Measurements from ENCODE around the gene OFD1.

The OFD1 gene

DNA sequence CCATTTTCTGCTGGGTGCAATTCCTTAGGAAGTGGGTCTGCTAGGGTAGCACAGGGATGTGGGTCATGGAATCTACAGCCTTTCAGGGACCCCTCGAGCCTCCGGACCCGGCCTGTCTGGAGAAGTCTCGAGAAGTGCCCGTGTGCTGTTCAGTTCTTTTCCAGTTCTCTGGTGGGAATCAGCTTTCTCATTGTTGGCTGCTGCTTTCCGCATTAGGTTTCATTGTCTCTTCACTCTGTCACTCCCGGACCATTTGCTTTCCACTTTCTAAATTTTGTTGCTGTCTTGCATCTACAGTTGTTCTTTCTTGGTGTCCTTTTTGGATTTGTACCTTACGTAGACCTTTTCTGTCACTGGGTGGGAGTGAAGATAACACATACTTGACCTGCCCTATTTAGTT, 39.6 kb upstream of the OFD1 start:
- no peaks in the 10 kb centered on the region for H3K9me3 Mint-ChIP-seq
- H3K27ac Mint-ChIP-seq, result no peak overlapping the region
- intact Hi-C loops (cut with micrococcal nuclease), result loop anchor here (5.0 kb wide), 2 partner anchors 33 to 37 kb away; partner anchors contain the start of genes OFD1 and TRAPPC2
- H3K4me1 Mint-ChIP-seq (ENCODE audit: low read depth), result peaks cover 64% of the 10 kb centered on the region
- H3K27me3 Mint-ChIP-seq, result no peaks in the 10 kb centered on the region
- no peak overlapping the region for H3K4me3 Mint-ChIP-seq
- peaks cover 16% of the 10 kb centered on the region for H3K36me3 Mint-ChIP-seq (ENCODE audit: low read depth)

DNA sequence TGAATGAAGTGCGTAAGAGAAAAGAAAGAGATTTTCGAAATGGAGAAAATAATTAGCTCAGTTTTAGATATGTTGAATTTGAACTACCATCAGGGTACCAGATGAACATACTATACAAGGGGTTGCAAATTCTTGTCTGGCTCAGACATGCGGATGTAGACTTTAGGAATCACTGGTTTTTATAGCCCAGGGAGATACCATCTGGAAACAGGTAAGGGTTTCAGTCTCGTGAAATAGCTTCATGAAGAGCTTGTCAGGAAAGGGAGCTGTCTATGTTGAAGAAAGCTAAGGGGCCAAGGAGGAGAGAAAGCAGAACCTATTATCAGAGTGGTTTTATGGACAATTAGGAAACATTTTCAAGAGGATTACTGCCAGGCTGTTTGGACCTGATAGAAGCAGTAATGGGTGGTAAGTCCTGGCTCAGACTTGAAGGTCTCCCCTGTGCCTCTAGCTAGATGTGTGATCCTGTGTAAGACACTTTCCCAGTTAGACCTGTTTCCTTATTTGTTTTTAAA, 38.9 kb upstream of the OFD1 start:
- intact Hi-C loops (cut with micrococcal nuclease), result loop anchor here (5.0 kb wide), 2 partner anchors 33 to 37 kb away; partner anchors contain the start of genes OFD1 and TRAPPC2
- Mint-ChIP-seq H3K4me3 (no peak overlapping the region), H3K4me1 (ENCODE audit: low read depth) (peaks cover 59% of the 10 kb centered on the region), H3K27me3 (no peaks in the 10 kb centered on the region), H3K27ac (no peak overlapping the region), H3K36me3 (ENCODE audit: low read depth) (peaks cover 11% of the 10 kb centered on the region), H3K9me3 (no peaks in the 10 kb centered on the region)

DNA sequence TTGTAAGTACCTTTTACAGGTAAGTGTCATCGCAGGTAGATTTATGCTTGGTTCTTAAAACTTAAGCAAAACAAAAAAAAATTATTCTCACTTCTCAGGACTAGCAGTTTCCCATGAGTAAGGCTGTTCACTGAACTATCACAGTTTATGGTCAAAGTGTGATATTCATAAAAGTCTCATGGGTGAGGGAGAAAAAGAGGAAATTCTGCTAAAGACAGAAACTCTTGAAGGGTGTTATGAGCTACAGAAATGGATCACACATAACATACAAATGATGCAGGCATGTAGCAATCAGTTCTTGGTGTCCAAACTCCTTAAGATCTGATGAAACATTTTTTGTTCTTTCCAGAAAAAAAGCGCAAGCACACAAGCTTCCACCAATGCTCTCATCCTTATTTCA, 37.1 kb upstream of the OFD1 start:
- H3K36me3 Mint-ChIP-seq (ENCODE audit: low read depth), result peaks cover 20% of the 10 kb centered on the region
- H3K9me3 Mint-ChIP-seq, result no peaks in the 10 kb centered on the region
- intact Hi-C loops (cut with micrococcal nuclease), result loop anchor here (5.0 kb wide), 2 partner anchors 35 kb away; partner anchors contain the start of genes OFD1 and TRAPPC2
- no peak overlapping the region for H3K27ac Mint-ChIP-seq
- H3K4me1 Mint-ChIP-seq (ENCODE audit: low read depth), result peaks cover 59% of the 10 kb centered on the region
- no peak overlapping the region for H3K4me3 Mint-ChIP-seq
- H3K27me3 Mint-ChIP-seq, result no peaks in the 10 kb centered on the region

DNA sequence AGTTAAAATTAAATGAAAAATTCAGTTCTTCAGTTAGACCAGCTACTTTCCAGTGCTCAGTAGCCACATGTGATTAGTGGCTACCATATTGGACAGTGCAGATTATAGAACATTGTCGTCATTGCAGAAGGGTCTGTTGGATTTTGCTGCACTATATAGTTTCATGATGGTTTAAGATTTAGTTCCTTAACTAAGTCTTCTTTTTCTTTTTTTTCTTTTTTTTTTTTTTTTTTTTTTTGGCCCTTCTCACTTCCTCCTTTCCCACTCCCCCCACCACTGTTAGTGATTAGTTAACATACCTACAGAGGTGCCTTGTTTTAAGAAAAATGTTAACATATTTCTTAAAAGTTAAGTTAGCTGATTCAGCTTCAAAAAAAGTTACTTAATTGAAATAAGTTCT, 36.6 kb upstream of the OFD1 start:
- H3K36me3 Mint-ChIP-seq (ENCODE audit: low read depth), result peaks cover 21% of the 10 kb centered on the region
- intact Hi-C loops (cut with micrococcal nuclease), result loop anchor here (5.0 kb wide), 2 partner anchors 34 to 36 kb away; partner anchors contain the start of genes OFD1 and TRAPPC2
- H3K9me3 Mint-ChIP-seq, result no peaks in the 10 kb centered on the region
- H3K4me1 Mint-ChIP-seq (ENCODE audit: low read depth), result peaks cover 54% of the 10 kb centered on the region
- no peaks in the 10 kb centered on the region for H3K27me3 Mint-ChIP-seq
- H3K4me3 Mint-ChIP-seq, result no peak overlapping the region
- no peak overlapping the region for H3K27ac Mint-ChIP-seq

DNA sequence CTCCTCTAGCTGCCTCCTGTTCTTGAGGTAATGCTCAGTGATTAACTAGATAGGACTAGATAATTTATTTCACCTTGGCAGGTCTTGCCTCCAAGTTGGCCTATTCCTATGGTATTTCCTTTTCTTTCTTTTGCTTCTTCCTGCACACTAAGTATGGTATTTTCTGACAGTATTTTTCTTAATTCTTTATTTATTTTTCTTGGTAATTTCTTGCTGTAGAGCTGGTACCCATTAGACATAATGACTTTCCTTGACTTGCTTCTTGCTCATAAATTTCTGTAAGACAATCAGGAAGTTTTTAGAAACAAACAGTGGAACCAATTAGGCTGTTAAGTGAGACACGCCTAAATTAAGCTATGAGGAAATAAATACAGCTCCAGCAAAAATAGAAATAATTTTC, 36.1 kb upstream of the OFD1 start:
- Mint-ChIP-seq H3K27ac (no peak overlapping the region), H3K4me1 (ENCODE audit: low read depth) (peaks cover 50% of the 10 kb centered on the region), H3K9me3 (no peaks in the 10 kb centered on the region), H3K4me3 (no peak overlapping the region), H3K36me3 (ENCODE audit: low read depth) (peaks cover 21% of the 10 kb centered on the region), H3K27me3 (no peaks in the 10 kb centered on the region)
- intact Hi-C loops (cut with micrococcal nuclease), result loop anchor here (5.0 kb wide), 2 partner anchors 34 to 36 kb away; partner anchors contain the start of genes OFD1 and TRAPPC2

DNA sequence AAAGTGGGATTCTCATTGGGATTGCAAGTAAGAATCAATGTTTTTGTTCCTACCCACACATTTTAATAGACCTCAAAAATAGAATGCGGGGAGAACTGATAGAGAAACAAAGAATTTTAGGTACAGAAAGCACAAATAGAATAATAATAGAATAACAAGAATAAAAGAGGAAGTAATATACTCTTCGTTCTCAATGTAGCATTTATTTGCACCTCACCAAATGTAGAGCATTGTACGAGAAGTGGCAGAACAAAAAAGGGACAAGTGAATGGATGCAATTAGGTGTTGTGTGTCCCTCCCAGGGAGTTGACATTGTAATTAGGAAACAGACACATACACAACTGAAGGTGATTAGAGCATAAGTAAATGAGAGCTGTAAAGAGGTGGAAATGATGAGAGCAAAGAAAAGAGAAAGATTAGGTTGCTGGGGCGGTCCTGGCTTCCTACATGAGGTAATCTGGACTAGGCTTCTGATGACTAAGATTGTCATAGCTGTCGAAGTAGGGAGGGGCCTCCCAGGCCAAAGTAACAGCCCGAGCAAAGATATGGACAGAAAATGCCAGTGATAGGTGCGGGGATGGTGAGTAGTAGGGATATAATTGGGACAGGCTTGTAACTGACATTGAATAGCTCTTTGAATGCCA, 35.2 kb upstream of the OFD1 start:
- peaks cover 27% of the 10 kb centered on the region for H3K36me3 Mint-ChIP-seq (ENCODE audit: low read depth)
- H3K4me1 Mint-ChIP-seq (ENCODE audit: low read depth), result peaks cover 46% of the 10 kb centered on the region
- intact Hi-C loops (cut with micrococcal nuclease), result loop anchor here (5.0 kb wide), 2 partner anchors 33 to 37 kb away; partner anchors contain the start of genes OFD1 and TRAPPC2
- H3K9me3 Mint-ChIP-seq, result no peaks in the 10 kb centered on the region
- no peak overlapping the region for H3K27ac Mint-ChIP-seq
- H3K27me3 Mint-ChIP-seq, result no peaks in the 10 kb centered on the region
- H3K4me3 Mint-ChIP-seq, result no peak overlapping the region

DNA sequence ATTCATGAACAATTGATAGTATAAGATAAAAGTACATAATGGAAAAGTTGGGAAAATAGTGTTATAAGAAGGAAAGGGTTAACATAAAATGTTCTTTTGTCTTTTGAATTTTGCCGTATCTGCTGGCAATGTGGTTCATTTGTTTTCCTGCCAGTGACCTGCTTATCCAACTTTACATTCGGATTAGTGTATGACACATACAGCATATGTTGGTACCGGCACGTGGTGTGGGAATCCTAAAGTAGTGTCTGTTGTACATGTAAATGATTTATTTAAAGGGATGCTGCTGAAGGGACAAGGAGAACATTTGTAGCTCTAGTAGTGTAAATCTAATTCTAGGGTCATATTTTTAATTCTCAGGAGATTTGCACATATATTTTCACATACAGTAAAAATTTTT, 34.2 kb upstream of the OFD1 start:
- Mint-ChIP-seq H3K36me3 (ENCODE audit: low read depth) (peaks cover 25% of the 10 kb centered on the region), H3K4me1 (ENCODE audit: low read depth) (peaks cover 38% of the 10 kb centered on the region)

DNA sequence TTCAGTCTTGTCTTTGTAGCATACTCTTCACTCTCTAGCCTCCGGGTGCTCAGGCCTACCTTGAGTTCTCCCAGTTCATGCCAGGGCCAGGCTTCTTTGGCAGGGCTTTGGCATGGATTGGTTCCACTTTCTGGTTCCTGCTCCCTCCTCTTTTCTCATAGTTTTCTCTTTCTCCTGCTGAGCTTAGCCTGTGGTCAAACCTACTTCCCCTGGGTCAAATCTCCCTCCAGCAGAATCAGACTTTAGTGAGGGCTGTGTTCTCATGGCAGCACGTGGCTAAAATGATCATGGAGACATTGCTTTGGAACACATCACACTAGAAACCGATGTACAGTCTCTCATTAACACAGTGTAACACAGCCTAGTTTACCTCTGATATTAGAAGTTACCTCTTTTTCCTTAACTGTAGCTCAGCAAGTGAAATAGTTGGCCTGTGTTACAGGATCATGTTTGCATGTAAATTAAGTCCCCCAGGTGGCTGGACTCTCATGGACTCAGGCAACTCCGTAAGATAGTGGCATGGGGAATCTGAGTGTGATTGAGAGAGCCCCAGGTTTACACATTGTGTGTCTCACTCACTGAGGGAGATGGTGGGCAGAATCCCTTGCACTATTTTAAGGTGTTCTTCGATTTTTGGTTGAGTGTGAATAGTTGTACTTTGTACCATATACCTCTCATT, 32.3 kb upstream of the OFD1 start:
- peaks cover 24% of the 10 kb centered on the region for H3K4me1 Mint-ChIP-seq (ENCODE audit: low read depth)
- peaks cover 27% of the 10 kb centered on the region for H3K36me3 Mint-ChIP-seq (ENCODE audit: low read depth)
- intact Hi-C loops (cut with micrococcal nuclease), result no loop called here
- peak overlapping the region; percentile 74 for H3K27ac Mint-ChIP-seq
- no peaks in the 10 kb centered on the region for H3K27me3 Mint-ChIP-seq
- no peak overlapping the region for H3K4me3 Mint-ChIP-seq
- H3K9me3 Mint-ChIP-seq, result no peaks in the 10 kb centered on the region

More for the DNA sequence above, 34.2 kb upstream of the OFD1 start:
- Mint-ChIP-seq H3K27ac (no peak overlapping the region), H3K9me3 (no peaks in the 10 kb centered on the region), H3K4me3 (no peak overlapping the region), H3K27me3 (no peaks in the 10 kb centered on the region)
- intact Hi-C loops (cut with micrococcal nuclease), result no loop called here

DNA sequence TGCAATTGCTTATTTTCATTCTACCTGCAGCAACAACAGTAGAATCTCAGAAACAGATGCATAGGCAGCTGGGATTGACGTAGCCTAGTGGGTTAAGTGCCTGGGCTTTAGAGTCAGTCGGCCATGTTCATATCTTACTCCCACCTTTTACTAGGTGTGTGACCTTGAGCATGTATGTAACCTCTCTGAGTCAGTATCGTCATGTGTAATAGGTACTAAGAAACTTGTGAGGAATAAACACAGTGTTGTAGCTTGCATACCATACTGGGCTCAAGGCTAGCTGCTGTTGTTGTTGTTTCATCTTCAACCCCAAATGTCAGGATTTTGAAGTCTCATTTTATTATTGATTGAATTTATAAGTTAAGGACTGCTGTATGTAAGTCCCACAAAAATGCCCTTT, 31.4 kb upstream of the OFD1 start:
- H3K27me3 Mint-ChIP-seq, result no peaks in the 10 kb centered on the region
- H3K4me3 Mint-ChIP-seq, result no peak overlapping the region
- peaks cover 34% of the 10 kb centered on the region for H3K36me3 Mint-ChIP-seq (ENCODE audit: low read depth)
- H3K27ac Mint-ChIP-seq, result no peak overlapping the region
- no peaks in the 10 kb centered on the region for H3K9me3 Mint-ChIP-seq
- H3K4me1 Mint-ChIP-seq (ENCODE audit: low read depth), result peaks cover 21% of the 10 kb centered on the region
- intact Hi-C loops (cut with micrococcal nuclease), result no loop called here

DNA sequence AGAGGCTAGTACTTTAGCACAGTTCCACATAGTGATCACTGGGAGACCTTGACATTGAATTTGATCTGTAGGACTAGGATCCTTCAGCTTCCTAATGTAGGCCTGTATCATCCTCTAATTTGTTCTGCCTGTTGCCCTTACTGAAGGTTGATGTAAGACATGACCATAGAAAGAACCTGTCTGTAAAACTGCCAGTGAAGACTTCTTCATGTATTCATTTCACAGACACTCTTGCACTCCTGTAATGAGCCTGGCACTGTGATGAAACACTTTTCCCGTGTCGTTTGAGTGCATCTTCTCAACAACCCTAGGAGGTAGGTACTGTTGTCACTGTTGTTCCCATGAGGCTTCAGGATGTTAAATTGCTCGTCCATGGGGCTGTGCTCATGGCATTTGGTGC, 31.0 kb upstream of the OFD1 start:
- peaks cover 39% of the 10 kb centered on the region for H3K36me3 Mint-ChIP-seq (ENCODE audit: low read depth)
- H3K27me3 Mint-ChIP-seq, result no peaks in the 10 kb centered on the region
- H3K4me1 Mint-ChIP-seq (ENCODE audit: low read depth), result peaks cover 21% of the 10 kb centered on the region
- H3K9me3 Mint-ChIP-seq, result no peaks in the 10 kb centered on the region
- no peak overlapping the region for H3K27ac Mint-ChIP-seq
- no peak overlapping the region for H3K4me3 Mint-ChIP-seq
- intact Hi-C loops (cut with micrococcal nuclease), result no loop called here

DNA sequence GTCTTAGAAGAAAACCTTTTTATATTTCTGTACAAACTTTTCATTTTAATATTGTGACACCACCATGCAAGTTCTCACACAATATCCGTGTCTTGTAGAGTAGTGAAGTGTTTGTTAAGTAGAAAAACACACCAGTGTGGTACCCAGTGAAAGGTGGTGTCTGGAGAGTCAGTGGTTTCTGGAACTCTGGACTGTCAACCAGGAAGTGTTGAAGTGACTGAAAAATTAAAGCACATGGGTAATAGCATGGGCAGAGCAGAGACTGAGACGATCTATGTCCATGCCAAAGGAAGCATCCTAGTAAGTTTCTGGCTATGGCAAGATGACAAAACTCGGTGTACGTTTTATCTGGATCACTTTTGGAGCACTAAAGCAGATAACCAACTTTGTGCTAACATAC, 23.4 kb upstream of the OFD1 start:
- H3K4me1 Mint-ChIP-seq (ENCODE audit: low read depth), result no peaks in the 10 kb centered on the region
- H3K4me3 Mint-ChIP-seq, result no peak overlapping the region
- H3K27me3 Mint-ChIP-seq, result no peaks in the 10 kb centered on the region
- H3K27ac Mint-ChIP-seq, result no peak overlapping the region
- intact Hi-C loops (cut with micrococcal nuclease), result no loop called here
- H3K36me3 Mint-ChIP-seq (ENCODE audit: low read depth), result peaks cover 52% of the 10 kb centered on the region
- no peaks in the 10 kb centered on the region for H3K9me3 Mint-ChIP-seq

DNA sequence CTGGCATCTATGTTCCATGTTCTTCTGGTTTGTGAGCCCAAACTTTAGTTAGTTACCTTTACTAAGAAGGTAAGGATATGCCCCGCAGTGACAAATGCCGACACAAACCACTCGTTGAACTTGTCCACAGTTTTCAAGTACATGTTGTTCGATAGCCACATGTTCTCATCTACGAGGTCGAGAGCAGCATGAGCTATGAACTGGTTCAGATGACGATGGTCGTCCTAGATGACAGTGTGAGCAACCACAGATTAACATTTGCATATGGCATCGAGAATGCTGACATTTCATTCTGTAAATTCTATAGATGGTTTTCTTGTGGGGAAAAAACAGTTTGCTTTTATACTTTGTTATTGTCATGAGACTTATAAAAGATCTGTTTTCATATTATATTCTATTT, 18.1 kb upstream of the OFD1 start:
- no peaks in the 10 kb centered on the region for H3K27me3 Mint-ChIP-seq
- H3K36me3 Mint-ChIP-seq (ENCODE audit: low read depth), result peaks cover 56% of the 10 kb centered on the region
- H3K4me3 Mint-ChIP-seq, result no peak overlapping the region
- intact Hi-C loops (cut with micrococcal nuclease), result no loop called here
- no peaks in the 10 kb centered on the region for H3K9me3 Mint-ChIP-seq
- no peak overlapping the region for H3K27ac Mint-ChIP-seq
- no peaks in the 10 kb centered on the region for H3K4me1 Mint-ChIP-seq (ENCODE audit: low read depth)

DNA sequence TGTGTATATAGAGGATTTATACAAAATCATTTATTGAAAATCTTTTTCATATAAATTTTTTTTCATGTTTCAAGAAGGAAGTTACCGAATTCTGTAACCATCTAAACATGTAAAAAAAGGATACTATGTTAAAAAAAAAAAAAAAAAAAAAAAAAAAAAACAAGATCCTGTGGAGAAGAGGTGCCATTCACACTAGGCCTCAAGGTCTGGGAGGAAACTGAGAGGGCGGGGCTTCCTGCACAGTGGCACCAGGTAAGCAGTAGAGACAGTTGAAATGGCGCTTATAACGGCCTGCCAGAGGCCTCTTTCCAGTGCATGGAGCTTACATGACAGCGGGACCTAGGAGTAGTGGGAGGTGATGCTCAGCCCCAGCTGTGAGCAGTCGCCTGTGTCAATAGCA, 17.6 kb upstream of the OFD1 start:
- Mint-ChIP-seq H3K4me1 (ENCODE audit: low read depth) (no peaks in the 10 kb centered on the region), H3K4me3 (no peak overlapping the region), H3K9me3 (no peaks in the 10 kb centered on the region), H3K36me3 (ENCODE audit: low read depth) (peaks cover 52% of the 10 kb centered on the region), H3K27me3 (no peaks in the 10 kb centered on the region), H3K27ac (no peak overlapping the region)
- intact Hi-C loops (cut with micrococcal nuclease), result no loop called here

DNA sequence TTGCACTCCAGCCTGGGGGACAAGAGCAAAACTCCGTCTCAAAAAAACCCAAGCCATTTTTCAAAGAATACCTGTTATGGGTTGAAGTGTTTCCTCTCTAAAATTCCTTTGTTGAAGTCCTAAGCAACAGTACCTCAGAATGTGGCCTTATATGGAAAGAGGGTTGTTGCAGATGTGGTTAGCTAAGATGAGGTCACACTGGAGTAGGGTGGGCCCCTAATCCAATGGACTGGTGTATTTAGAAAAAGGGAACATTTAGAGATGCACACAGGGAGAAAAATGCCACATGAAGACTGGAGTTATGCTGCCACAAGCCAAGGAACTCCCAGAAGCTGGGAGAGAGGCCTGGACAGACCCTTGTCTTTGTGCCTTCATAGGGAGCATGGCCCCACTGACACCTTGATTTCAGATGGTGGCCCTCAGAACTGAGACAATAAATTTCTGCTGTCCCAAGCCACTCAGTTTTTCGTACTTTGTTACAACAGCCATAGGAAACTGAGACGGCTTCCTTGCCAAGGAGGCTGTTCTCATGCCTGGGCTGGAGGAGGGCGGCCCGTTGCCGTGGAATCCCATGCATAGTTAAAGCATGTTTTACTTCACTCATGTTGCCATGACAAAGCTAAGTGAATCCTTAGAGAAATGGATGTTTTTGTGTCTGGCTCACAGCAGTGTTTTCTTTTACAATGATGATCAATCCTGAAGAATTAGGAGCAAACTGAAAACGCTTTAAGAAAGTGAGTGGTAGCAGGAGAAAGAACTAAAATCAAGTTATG, 16.7 kb upstream of the OFD1 start:
- Mint-ChIP-seq H3K36me3 (ENCODE audit: low read depth) (peaks cover 46% of the 10 kb centered on the region), H3K4me3 (no peak overlapping the region), H3K9me3 (no peaks in the 10 kb centered on the region), H3K27me3 (no peaks in the 10 kb centered on the region), H3K4me1 (ENCODE audit: low read depth) (no peaks in the 10 kb centered on the region), H3K27ac (no peak overlapping the region)
- intact Hi-C loops (cut with micrococcal nuclease), result no loop called here
